ENCODE measurements around the gene RIN3. TPM values are rescaled to one million over a fixed set of nuclear protein-coding genes. Genes with fewer than 3 reads are reported as not detected.
A peak's percentile ranks its signal among the peaks of the same experiment; 100 is the strongest.

Gene RIN3
- total RNA-seq, 3 donors from 2014 or later (not counting 1 experiment from before 2014, with no cell fraction given) = 248 to 289 (median 282) TPM

DNA sequence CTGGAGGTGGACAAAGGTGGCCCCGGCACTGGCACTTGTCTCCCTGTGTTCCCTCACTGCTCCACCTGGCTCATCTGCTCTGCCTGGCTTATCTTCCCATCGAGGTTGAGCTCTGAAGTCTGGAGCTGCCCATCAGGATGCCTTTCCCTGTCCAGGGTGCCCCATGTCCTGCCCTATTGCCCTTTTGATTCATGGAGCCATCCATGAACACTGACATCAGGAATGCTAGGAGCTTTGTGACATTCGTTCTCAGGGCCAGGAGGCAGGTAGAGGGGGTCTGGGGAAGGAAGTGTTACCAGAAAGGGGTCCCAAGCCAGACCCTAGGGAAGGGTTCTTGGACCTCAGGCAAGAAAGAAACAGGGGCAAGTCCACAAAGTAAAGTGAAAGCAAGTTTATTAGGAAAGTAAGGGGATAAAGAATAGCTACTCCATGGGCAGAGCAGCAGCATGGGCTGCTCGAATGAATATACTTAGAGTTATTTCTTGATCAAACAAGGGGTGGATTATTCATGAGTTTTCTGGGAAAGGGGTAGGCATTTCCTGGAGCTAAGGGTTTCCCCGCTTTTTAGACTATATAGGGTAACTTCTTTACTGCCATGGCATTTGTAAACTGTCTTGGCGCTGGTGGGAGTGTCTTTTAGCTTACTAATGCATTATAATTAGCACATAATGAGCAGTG lies 51.6 kb downstream of the RIN3 start:
- peaks cover 5% of the 10 kb centered on the region for H3K9me3 ChIP-seq (ENCODE audit: control insufficient read depth, insufficient read depth, low read length)
- ATAC-seq = no peak
- Mint-ChIP-seq H3K4me1 (peaks cover 52 to 54% of the 10 kb centered on the region in 2 donors), H3K27me3 (ENCODE audit: low read depth in 2 of 2) (no peaks in the 10 kb centered on the region), H3K36me3 (no peaks in the 10 kb centered on the region), H3K27ac (peak overlapping the region; percentile 47 to 60), H3K9me3 (no peaks in the 10 kb centered on the region), H3K4me3 (no peak overlapping the region)
- intact Hi-C loops (cut with micrococcal nuclease) = no loop called here
- TF ChIP-seq, protein P1, sequence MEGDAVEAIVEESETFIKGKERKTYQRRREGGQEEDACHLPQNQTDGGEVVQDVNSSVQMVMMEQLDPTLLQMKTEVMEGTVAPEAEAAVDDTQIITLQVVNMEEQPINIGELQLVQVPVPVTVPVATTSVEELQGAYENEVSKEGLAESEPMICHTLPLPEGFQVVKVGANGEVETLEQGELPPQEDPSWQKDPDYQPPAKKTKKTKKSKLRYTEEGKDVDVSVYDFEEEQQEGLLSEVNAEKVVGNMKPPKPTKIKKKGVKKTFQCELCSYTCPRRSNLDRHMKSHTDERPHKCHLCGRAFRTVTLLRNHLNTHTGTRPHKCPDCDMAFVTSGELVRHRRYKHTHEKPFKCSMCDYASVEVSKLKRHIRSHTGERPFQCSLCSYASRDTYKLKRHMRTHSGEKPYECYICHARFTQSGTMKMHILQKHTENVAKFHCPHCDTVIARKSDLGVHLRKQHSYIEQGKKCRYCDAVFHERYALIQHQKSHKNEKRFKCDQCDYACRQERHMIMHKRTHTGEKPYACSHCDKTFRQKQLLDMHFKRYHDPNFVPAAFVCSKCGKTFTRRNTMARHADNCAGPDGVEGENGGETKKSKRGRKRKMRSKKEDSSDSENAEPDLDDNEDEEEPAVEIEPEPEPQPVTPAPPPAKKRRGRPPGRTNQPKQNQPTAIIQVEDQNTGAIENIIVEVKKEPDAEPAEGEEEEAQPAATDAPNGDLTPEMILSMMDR (IDR thresholded peaks at IDR 0.05) = no peak
- H3K4me3 ChIP-seq (ENCODE audit: low read length) = no peak overlapping the region
- H3K27me3 ChIP-seq (ENCODE audit: control insufficient read depth, insufficient read depth, low read length) = no peaks in the 10 kb centered on the region
- H3K4me1 ChIP-seq (ENCODE audit: control insufficient read depth, insufficient read depth, low read length) = peaks cover 53% of the 10 kb centered on the region
- H3K27ac ChIP-seq (ENCODE audit: low read length) = no peak overlapping the region
- no peak for DNase-seq
- WGBS (ENCODE audit: insufficient coverage) = 88% methylated on average over 6 of the region's 6 CpGs
- H3K36me3 ChIP-seq (ENCODE audit: control insufficient read depth, insufficient read depth, low read length) = peaks cover 52% of the 10 kb centered on the region

DNA sequence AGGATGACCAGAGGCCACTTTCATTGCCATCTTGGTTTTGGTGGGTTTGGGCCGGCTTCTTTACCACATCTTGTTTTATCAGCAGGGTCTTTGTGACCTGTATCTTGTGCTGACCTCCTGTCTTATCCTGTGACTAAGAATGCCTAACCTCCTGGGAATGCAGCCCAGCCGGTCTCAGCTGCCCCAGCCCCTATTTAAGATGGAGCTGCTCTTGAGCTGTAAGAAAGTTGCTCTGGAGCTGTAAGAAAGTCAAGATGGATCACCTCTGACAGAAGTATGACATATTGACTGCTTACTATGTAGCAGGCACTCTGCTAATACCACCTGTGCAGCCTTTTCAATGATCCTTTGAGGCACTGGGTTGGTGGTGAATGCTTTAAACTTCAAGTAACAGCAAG lies 52.1 kb downstream of the RIN3 start:
- intact Hi-C loops (cut with micrococcal nuclease) = no loop called here
- Histone ChIP-seq H3K9me3 (ENCODE audit: control insufficient read depth, insufficient read depth, low read length) (peaks cover 5% of the 10 kb centered on the region), H3K27me3 (ENCODE audit: control insufficient read depth, insufficient read depth, low read length) (no peaks in the 10 kb centered on the region), H3K4me3 (ENCODE audit: low read length) (no peak overlapping the region), H3K36me3 (ENCODE audit: control insufficient read depth, insufficient read depth, low read length) (peaks cover 49% of the 10 kb centered on the region), H3K27ac (ENCODE audit: low read length) (no peak overlapping the region), H3K4me1 (ENCODE audit: control insufficient read depth, insufficient read depth, low read length) (peaks cover 56% of the 10 kb centered on the region)
- DNase-seq (no peak), ATAC-seq (no peak)
- no peaks in the 10 kb centered on the region for H3K9me3 Mint-ChIP-seq
- H3K4me1 Mint-ChIP-seq = peaks cover 58 to 60% of the 10 kb centered on the region in 2 donors
- WGBS (ENCODE audit: insufficient coverage) = 100% methylated on average over 2 of the region's 2 CpGs
- no peaks in the 10 kb centered on the region for H3K36me3 Mint-ChIP-seq
- H3K27ac Mint-ChIP-seq = peak overlapping the region in 1 of 2 donors; percentile 47
- TF ChIP-seq, protein P1 (IDR thresholded peaks at IDR 0.05) = no peak
- H3K4me3 Mint-ChIP-seq = no peak overlapping the region
- H3K27me3 Mint-ChIP-seq (ENCODE audit: low read depth in 2 of 2) = no peaks in the 10 kb centered on the region

DNA sequence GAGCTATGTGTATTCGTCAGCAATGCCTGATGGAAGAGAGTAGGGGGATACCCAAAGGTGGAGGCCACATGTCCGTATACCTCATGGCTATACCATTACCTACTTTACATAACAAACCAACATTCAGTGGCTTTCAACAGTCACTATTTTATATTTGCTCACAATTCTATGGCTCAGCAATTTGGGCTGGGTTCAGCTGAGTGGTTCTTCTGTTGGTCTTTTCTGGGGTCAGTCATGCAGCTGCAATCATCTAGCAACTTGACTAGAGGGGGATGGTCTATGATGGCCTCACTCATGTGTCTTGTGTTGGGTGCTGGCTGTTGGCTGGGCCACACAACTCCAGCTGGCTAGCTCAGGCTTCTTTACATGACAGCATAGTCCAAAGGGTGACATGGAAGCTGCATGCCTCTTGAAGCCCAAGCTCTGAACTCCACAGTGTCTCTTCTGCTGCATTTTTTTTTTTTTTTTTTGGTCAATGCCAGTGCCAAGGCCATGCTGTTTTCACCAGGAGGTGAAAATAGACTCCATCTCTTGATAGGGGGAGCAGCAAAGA lies 53.7 kb downstream of the RIN3 start:
- peaks cover 46% of the 10 kb centered on the region for H3K36me3 ChIP-seq (ENCODE audit: control insufficient read depth, insufficient read depth, low read length)
- Mint-ChIP-seq H3K36me3 (no peaks in the 10 kb centered on the region), H3K27ac (peak overlapping the region; percentile 98), H3K4me1 (peaks cover 73% of the 10 kb centered on the region in 2 donors), H3K27me3 (ENCODE audit: low read depth in 2 of 2) (no peaks in the 10 kb centered on the region), H3K4me3 (no peak overlapping the region), H3K9me3 (no peaks in the 10 kb centered on the region)
- H3K27ac ChIP-seq (ENCODE audit: low read length) = peak overlapping the region; percentile 89
- H3K4me1 ChIP-seq (ENCODE audit: control insufficient read depth, insufficient read depth, low read length) = peaks cover 71% of the 10 kb centered on the region
- ATAC-seq (no peak), DNase-seq (no peak)
- H3K4me3 ChIP-seq (ENCODE audit: low read length) = no peak overlapping the region
- TF ChIP-seq, protein P1 (IDR thresholded peaks at IDR 0.05) = no peak
- intact Hi-C loops (cut with micrococcal nuclease) = no loop called here
- 88% methylated on average over 1 of the region's 2 CpGs for WGBS (ENCODE audit: insufficient coverage)
- no peaks in the 10 kb centered on the region for H3K27me3 ChIP-seq (ENCODE audit: control insufficient read depth, insufficient read depth, low read length)
- H3K9me3 ChIP-seq (ENCODE audit: control insufficient read depth, insufficient read depth, low read length) = peaks cover 5% of the 10 kb centered on the region
